ENCODE data around the gene GALNT3.
A peak's percentile ranks its signal among the peaks of the same experiment; 100 is the strongest.

GALNT3 gene

DNA sequence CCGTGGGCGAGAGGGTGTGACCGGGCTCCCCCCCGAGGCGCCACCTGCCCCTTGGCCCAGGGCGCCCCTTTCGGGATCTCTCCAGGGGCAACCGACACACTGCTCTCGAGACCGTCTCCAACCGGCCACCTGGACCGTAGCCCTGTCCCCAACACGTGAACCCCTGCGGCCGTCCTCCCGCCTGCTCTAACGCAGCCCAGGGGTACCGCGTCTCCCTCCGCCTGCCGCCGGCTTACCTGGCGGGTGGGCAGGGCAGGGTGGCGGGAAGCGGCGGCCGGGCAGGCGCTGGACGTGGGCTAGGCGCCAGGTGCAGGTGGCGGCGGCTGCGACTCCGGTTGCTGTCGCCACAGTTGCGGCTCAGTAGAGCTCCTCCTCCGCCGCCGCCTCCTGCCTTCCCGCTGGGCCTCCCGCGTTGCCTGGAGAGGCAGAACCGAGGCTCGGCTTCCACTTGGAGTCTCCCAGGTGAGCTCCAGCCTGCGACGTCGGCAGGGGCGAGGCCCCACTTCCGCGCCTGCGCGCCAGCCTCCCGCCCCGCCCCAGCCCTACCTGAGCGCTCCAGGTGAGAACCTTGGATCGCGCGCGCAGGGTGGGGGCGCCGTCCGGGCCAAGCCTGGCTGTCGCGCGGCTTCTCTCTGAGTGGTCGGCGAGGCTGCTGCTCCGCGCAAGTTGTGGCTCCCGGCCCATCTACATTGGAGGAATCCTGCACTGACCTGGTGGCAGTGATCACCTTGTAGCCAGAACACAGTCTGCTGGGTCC, at the start of gene GALNT3:
GALNT3 (minus strand) TSS at position 469 of the 757 bp plus-strand sequence. CDS start 23,547 bp downstream, outside the sequence.
- H3K4me3 ChIP-seq (replicated peaks in 1 of 2; ENCODE audit: low read depth in 2 of 2, low read length in 2 of 2): peak within 1 kb of the TSS; percentile 42 to 56
- DNase-seq (ENCODE audit: low read depth in 2 of 2): no peak
- TF ChIP-seq, protein P1, sequence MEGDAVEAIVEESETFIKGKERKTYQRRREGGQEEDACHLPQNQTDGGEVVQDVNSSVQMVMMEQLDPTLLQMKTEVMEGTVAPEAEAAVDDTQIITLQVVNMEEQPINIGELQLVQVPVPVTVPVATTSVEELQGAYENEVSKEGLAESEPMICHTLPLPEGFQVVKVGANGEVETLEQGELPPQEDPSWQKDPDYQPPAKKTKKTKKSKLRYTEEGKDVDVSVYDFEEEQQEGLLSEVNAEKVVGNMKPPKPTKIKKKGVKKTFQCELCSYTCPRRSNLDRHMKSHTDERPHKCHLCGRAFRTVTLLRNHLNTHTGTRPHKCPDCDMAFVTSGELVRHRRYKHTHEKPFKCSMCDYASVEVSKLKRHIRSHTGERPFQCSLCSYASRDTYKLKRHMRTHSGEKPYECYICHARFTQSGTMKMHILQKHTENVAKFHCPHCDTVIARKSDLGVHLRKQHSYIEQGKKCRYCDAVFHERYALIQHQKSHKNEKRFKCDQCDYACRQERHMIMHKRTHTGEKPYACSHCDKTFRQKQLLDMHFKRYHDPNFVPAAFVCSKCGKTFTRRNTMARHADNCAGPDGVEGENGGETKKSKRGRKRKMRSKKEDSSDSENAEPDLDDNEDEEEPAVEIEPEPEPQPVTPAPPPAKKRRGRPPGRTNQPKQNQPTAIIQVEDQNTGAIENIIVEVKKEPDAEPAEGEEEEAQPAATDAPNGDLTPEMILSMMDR (IDR thresholded peaks at IDR 0.05; ENCODE audit: low read depth, low read length): no peak

DNA sequence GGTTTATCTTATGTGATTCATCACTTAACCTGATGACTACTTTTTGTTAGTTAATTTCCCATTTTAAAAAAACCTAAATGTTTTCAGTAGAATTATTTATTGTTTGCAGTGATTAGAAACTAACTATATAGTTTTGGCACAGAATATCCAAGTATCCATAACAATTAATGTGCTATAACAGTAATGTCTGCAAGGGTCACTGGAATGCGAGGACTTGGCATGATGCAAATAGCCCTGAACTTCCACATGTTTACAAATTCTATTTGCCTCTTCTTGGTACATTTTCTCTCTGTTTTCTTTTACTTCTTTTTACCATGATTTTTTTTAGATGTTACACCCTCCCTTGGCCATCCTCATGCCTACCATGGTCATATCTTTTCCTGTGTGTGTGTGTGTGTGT, 49.3 kb upstream of the GALNT3 start:
- no peak overlapping the region for H3K4me3 ChIP-seq (replicated peaks in 1 of 2; ENCODE audit: low read depth in 2 of 2, low read length in 2 of 2)
- no peak for DNase-seq (ENCODE audit: low read depth in 2 of 2)
- TF ChIP-seq, protein P1 (IDR thresholded peaks at IDR 0.05; ENCODE audit: low read depth, low read length): no peak

DNA sequence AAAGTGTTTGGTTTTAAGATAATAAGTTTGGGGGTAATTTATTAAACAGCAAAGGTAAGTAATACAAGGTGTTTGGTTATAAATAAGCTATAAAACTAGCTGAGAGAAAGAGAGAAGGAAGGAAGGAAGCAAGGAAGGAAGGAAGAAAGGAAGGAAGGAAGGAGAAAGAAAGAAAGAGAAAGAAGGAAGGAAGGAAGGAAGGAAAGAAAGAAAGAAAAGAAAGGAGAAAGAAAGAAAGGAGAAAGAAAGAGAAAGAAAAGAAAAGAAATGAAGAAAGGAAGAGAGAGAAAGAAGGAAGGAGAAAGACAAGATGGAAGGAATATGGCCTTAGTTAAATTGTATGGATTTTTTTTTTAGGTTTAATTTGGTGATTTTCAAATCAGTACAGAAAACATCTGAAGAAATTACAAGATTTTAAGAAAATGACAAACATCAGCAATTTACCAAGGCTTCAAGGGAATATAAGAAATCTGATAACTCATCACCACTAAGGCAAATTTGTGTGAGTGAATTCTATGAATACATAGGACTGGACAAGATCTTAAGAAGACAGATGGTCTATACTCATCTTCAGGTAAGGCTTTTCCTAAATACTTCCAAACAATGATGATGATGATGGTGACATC, 46.4 kb upstream of the GALNT3 start:
- no peak for DNase-seq (ENCODE audit: low read depth in 2 of 2)
- no peak overlapping the region for H3K4me3 ChIP-seq (replicated peaks in 1 of 2; ENCODE audit: low read depth in 2 of 2, low read length in 2 of 2)
- TF ChIP-seq, protein P1 (IDR thresholded peaks at IDR 0.05; ENCODE audit: low read depth, low read length): no peak

DNA sequence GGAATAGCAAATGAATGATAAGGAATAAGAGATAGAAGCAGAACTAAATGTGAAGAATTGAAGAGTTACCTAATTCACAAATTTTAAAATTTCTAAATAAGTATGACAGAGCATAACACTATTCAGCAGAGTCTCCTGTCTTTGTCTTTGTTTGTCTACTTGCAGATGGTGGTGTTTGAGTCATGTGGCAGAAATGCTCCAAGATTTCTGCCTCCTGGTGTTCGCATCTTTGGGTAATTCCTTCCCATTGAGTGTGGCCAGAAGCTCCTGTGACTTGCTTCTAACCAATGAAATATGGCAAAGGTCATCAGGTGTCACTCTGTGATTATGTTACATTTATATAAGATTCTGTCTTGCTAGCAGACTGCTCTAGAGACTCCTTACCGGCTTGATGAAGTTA, 45.6 kb upstream of the GALNT3 start:
- no peak overlapping the region for H3K4me3 ChIP-seq (replicated peaks in 1 of 2; ENCODE audit: low read depth in 2 of 2, low read length in 2 of 2)
- peak in 1 of 2 donors; percentile 79 for DNase-seq (ENCODE audit: low read depth in 2 of 2)
- TF ChIP-seq, protein P1 (IDR thresholded peaks at IDR 0.05; ENCODE audit: low read depth, low read length): no peak

DNA sequence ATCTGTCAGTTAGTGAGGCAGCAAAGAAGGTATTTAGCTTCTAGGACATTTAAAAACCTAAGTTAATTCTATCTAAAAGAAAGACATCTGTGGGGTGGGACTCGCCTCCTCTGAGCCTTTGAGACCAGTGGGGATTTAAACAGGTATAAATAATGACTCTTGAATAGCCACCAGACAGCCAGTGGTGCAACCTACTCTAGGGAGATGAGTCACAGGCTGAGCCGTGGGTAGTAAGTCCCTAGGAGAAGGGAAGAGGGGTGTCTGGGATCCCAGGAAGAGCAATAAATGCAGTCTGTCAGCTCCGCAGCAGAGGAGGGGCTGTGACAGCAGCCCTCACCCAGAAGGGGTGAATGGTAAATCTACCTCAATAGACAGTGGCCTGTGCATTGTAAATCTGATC, 43.1 kb upstream of the GALNT3 start:
- no peak overlapping the region for H3K4me3 ChIP-seq (replicated peaks in 1 of 2; ENCODE audit: low read depth in 2 of 2, low read length in 2 of 2)
- TF ChIP-seq, protein P1 (IDR thresholded peaks at IDR 0.05; ENCODE audit: low read depth, low read length): no peak
- peak in 1 of 2 donors; percentile 75 for DNase-seq (ENCODE audit: low read depth in 2 of 2)

DNA sequence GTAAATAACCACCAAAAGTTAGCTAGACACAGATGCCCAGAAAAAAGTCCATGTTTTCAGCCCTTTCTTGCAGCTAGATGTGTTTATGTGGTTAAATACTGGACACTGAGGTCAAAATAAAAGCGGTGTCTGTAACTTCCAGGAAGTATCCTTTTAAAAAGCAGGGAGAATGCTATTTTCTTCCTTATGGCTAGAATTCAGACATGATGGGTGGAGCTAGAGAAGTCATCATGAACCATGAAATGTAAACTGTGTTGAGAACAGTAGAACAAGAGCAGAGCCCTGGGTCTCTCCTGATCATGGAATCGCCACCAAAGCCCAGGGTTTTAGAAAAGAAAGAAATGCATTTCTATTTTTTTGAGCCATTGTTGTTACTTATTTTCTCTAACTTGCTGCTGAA, 41.3 kb upstream of the GALNT3 start:
- no peak overlapping the region for H3K4me3 ChIP-seq (replicated peaks in 1 of 2; ENCODE audit: low read depth in 2 of 2, low read length in 2 of 2)
- DNase-seq (ENCODE audit: low read depth in 2 of 2): no peak
- TF ChIP-seq, protein P1 (IDR thresholded peaks at IDR 0.05; ENCODE audit: low read depth, low read length): no peak
